Kidney epithelial cell (primary cell): ENCODE measurements around the gene MSANTD1. TPM values are rescaled to one million over a fixed set of nuclear protein-coding genes. Genes with fewer than 3 reads are reported as not detected.
A peak's percentile ranks its signal among the peaks of the same experiment; 100 is the strongest.

ENCODE experiments used
- DNase-seq: peaks from one replicate; pipeline ENCODE4 v3.0.0-alpha.2; 2010; ENCODE audit warnings: low read depth
- H3K27me3 ChIP-seq: 2 replicates; pipeline ENCODE4 v1.6.0; 2011; ENCODE audit warnings: low read length; ENCODE audit not compliant: control insufficient read depth, insufficient read depth
- H3K36me3 ChIP-seq: 2 replicates; pipeline ENCODE4 v1.5.1; 2011; ENCODE audit warnings: low read length; ENCODE audit not compliant: control insufficient read depth, insufficient read depth
- H3K4me3 ChIP-seq: 2 replicates; pipeline ENCODE4 v1.5.1; 2011; ENCODE audit warnings: low read depth, mild to moderate bottlenecking, control low read depth, low read length
- total RNA-seq: library from RNA; depleted of rRNA; stranded (reverse); fragments of >200 nt; gene quantifications from 2 replicates; pipeline ENCODE4 v1.2.3, GENCODE V29; 2015
- TF ChIP-seq, protein P1 (sequence below): IDR thresholded peaks from 2 replicates; pipeline ENCODE4 v1.5.1; 2011; ENCODE audit warnings: mild to moderate bottlenecking, moderate library complexity, low read length, control low read depth, inconsistent platforms; ENCODE audit not compliant: insufficient read depth, poor library complexity, severe bottlenecking

The MSANTD1 gene
- total RNA-seq, 1 donor from 2014 or later, result 0.50 TPM

DNA sequence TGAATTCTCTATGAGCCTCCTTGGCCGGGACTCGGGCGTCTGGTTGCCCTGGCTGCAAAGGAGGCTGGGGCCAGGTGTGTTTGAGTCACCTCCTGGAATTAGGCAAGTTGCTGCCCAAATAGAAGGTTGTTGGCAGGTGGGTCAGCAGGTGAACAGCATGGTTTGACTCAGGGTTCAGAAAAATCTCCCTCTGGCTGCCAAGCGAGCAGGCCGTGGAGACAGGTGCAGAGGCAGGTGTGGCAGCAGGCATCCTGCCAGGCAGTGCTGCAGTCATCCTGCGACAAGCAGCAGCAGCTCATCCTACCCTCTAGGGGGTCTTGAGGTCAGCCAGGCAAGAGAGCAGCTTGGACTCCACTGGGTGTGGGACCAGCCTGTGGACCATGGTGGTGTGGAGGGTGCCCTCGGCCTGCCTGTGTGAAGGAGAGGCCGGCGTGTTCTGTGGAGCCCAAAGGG is 8.2 kb downstream of the MSANTD1 start:
- TF ChIP-seq, protein P1, sequence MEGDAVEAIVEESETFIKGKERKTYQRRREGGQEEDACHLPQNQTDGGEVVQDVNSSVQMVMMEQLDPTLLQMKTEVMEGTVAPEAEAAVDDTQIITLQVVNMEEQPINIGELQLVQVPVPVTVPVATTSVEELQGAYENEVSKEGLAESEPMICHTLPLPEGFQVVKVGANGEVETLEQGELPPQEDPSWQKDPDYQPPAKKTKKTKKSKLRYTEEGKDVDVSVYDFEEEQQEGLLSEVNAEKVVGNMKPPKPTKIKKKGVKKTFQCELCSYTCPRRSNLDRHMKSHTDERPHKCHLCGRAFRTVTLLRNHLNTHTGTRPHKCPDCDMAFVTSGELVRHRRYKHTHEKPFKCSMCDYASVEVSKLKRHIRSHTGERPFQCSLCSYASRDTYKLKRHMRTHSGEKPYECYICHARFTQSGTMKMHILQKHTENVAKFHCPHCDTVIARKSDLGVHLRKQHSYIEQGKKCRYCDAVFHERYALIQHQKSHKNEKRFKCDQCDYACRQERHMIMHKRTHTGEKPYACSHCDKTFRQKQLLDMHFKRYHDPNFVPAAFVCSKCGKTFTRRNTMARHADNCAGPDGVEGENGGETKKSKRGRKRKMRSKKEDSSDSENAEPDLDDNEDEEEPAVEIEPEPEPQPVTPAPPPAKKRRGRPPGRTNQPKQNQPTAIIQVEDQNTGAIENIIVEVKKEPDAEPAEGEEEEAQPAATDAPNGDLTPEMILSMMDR, result no peak
- peak; percentile 4 for DNase-seq
- no peaks in the 10 kb centered on the region for H3K27me3 ChIP-seq
- H3K36me3 ChIP-seq, result no peaks in the 10 kb centered on the region
- H3K4me3 ChIP-seq, result no peak overlapping the region

DNA sequence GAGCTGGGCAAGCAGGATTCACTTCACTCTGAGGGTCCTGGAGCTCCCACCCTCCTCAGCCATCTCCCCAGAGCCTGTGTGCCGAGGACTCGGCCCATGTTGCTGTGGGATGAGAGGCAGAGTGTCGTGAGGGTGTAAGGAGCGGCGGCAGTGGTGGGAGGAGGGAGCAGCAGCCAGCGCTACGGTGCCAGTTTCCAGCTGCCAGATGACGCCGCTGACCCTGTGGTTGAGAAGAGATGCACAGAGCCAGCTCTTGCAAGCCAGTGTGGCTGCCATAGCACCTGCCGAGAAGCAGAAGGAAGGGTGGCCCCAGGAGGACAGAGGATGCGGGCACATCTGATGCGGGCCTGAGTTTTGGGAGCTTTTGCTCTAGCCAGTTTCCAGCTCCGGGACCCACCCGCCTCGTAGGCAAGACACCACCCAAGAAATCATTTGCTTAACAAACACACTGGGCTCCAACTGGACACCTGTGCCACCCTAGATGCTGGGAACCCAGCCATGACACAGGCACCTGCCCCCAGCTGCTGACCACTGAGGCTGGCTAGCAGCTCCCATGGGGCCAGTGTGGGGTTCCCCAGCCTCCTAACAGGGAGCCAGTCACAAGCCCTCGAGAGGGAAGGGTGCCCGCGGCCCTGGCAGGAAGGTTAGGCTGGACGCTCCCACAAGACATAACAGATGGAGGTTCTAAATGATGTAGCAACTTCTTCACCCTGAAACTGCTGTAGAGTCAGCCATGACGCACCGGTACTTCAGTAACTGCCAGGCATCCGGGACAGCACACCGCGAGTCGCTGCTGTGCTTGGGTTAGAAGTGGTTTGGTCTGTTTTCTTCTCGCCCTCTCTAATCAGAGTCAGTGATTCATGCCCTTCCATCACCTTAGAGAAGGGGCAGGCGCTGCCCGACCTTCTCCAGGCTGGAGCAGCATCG is 8.9 kb downstream of the MSANTD1 start:
- peak; percentile 18 for DNase-seq
- no peaks in the 10 kb centered on the region for H3K36me3 ChIP-seq
- H3K27me3 ChIP-seq, result peaks cover 4% of the 10 kb centered on the region
- TF ChIP-seq, protein P1, result no peak
- no peak overlapping the region for H3K4me3 ChIP-seq

DNA sequence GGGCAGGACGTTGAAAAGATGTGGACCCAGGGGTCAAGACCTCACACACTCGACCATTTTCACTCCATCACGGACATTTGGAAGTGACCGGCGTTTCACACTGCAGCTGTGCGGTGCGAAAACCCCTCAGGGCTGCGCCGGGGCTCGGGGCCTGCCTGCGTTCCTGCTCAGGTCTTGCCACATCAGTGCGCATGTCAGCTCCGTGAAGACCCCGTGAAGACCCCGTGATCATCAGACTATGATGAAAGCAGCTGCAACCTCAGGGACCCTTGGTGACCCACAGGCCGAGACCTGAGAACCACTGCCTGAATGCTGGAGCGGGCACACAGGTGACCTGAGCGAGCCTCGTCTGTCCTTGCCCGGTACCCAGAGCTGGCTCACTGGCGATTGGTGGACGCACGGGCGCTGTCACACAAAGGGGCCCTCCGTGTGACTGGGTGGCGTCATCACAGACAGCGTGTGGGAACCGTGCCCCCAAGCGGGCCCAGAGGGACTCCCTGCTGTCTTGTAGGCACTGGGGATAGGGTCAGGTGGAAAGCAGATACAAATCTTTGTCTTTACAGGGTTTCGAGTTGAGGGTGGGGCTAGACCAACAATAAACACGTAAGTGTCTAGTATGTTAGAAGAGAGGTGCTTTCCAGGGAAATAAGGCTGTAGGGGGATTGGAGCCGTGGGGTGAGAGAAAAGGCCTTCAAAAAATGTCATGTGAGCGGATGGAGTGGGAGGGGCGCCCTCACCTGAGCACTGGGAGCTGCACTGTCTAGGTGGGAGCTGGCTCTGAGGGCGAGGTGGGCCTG is 12.7 kb downstream of the MSANTD1 start:
- no peak for DNase-seq
- TF ChIP-seq, protein P1, result no peak
- Histone ChIP-seq H3K4me3 (no peak overlapping the region), H3K36me3 (no peaks in the 10 kb centered on the region), H3K27me3 (peaks cover 8% of the 10 kb centered on the region)

DNA sequence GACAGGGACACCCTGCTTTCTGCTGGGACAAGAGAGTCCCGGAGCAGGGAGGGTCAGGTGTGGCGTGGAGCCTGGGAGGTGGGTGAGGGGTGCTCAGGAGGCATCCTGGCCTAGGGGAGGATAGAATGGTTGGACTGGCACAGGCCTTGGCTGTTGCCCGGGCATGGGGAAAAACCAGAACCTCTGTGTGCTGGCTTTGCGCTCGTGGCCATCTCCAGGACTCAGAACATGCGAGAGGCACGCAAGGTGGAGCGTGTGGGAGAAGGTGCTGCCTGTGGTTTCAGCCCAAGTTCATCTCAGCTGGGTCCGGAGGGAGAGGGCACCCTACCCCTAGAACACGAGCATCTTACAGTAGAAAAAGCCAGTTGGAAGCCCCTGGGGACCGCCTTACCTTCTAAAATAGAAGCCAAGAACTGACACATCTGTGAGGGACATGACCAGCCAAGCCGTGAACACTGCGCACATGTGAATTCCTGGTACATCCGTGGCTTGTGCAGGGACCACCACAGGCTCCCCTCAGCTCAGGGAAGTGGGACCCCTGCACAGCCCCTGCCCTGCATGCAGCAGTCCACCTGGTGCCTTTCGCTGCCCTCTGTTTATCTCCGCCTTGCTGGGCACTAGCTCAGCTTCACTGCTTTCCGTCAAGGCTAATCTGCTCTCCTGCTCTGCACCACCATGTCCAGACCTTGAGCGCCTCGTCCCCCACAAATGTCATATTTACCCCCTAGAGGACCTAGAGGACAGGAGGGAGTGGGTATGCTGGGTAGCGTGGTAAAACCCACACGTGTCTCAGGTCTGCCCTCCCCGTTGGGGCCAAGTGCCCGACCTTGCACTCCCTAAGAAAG is 13.5 kb downstream of the MSANTD1 start:
- Histone ChIP-seq H3K36me3 (no peaks in the 10 kb centered on the region), H3K27me3 (peaks cover 8% of the 10 kb centered on the region), H3K4me3 (no peak overlapping the region)
- TF ChIP-seq, protein P1, result no peak
- DNase-seq, result no peak

DNA sequence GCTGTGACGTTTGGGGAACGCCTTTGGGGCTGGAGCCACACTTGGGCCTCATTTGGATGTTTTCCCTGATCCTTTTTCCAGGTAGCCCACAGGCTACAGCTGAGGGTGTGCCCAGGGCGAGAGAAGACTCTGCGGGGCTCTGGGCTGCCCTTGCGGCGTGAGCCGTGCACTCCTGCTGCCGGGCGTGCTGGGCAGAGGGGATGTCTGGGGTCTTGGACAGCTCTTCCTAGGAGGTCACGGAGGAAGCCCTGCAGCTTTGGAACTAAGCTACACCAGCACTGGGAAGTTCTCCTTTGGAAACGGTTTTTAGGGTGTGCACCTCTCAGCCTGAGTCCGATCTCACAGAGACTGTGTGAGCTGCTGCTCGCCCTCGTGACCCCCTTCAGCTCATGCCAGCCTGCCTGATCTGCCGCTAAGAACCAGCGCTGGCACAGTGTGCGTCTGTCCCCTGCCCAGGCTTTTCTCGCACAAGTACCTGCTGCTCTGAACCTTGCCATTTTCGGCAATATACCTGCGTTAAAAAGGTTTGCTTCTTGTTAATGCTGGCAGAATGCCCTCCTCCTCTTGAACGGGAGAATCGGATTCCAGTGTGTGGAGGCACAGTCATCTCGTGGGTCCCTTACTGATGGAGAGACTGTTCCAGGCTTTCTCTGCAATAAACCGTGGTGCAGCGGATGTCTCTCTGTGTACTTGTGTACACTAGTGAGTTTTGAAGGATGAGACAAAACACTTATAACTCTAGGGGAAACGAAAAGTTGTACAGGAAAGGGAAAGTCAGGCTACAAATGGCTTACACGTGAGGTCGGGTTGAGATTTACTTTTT is 14.3 kb downstream of the MSANTD1 start:
- Histone ChIP-seq H3K27me3 (peaks cover 8% of the 10 kb centered on the region), H3K4me3 (no peak overlapping the region), H3K36me3 (no peaks in the 10 kb centered on the region)
- TF ChIP-seq, protein P1, result no peak
- DNase-seq, result no peak
